Tibial nerve (tissue), 4 donors: ENCODE data around the gene TMEM8B. TPM values are rescaled to one million over a fixed set of nuclear protein-coding genes. Genes with fewer than 3 reads are reported as not detected.

Source experiments
- DNase-seq, 2 donors: peaks; one replicate each; pipeline ENCODE4 v3.0.0-alpha.2; 2019; ENCODE audit warnings: low spot score in 2 of 2
- H3K27ac ChIP-seq, 4 donors: fragments of 200-600 bp; sonication (generic) in 3 of 4; one replicate each; pipeline ENCODE4 v1.5.1; 2017 to 2019; ENCODE audit warnings: mild to moderate bottlenecking in 1 of 4
- H3K27me3 ChIP-seq, 2 donors: fragments of 200-600 bp; sonication (generic) in 1 of 2; one replicate each; pipeline versions ENCODE4 v1.5.1 to v1.6.0; 2017 to 2019
- H3K36me3 ChIP-seq, 3 donors: fragments of 200-600 bp; sonication (generic); one replicate each; pipeline ENCODE4 v1.5.1; 2018 to 2019
- H3K4me1 ChIP-seq, 4 donors: fragments of 200-600 bp; sonication (generic) in 3 of 4; one replicate each; pipeline ENCODE4 v1.5.1; 2017 to 2019
- H3K4me3 ChIP-seq, 4 donors: fragments of 200-600 bp; sonication (generic) in 3 of 4; one replicate each; pipeline ENCODE4 v1.5.1; 2017 to 2019; ENCODE audit warnings: mild to moderate bottlenecking in 1 of 4, moderate library complexity in 1 of 4
- H3K9me3 ChIP-seq, 4 donors: fragments of 200-600 bp; sonication (generic) in 3 of 4; one replicate each; pipeline ENCODE4 v1.5.1; 2017 to 2019
- EP300 ChIP-seq, 2 donors: sonication (generic); formaldehyde crosslinking; IDR thresholded peaks; one replicate each; pipeline ENCODE4 v1.6.1; 2017; ENCODE audit warnings: antibody characterized with exemption in 2 of 2, mild to moderate bottlenecking in 1 of 2
- POLR2A ChIP-seq, 2 donors: fragments of 450-650 bp; IDR thresholded peaks; one replicate each; pipeline ENCODE4 v1.6.1; 2017; ENCODE audit warnings: antibody characterized with exemption in 2 of 2, mild to moderate bottlenecking in 2 of 2, moderate library complexity in 2 of 2
- WGBS, 2 donors: methylation state at CpG; one replicate each; pipeline ENCODE4 v1.1.5; 2018; 5-methylcytosine and 5-hydroxymethylcytosine counted together
- total RNA-seq, 4 donors: library from RNA; depleted of rRNA; stranded (reverse); fragments of >200 nt; gene quantifications; one replicate each; pipeline ENCODE4 v1.1.0, GENCODE V29; 2016
- TF ChIP-seq, protein P1 (sequence below), 5 experiments: fragments of 200-600 bp in 3 of 5; fragments of 450-650 bp in 2 of 5; sonication (generic) in 3 of 5; IDR thresholded peaks; one replicate each; pipeline ENCODE4 v1.5.1; 2016 to 2019; ENCODE audit warnings: antibody characterized with exemption in 5 of 5, mild to moderate bottlenecking in 3 of 5, moderate library complexity in 2 of 5

Gene TMEM8B
- total RNA-seq, 4 donors from 2014 or later: 14.6 to 23.9 (median 20.1) TPM

DNA sequence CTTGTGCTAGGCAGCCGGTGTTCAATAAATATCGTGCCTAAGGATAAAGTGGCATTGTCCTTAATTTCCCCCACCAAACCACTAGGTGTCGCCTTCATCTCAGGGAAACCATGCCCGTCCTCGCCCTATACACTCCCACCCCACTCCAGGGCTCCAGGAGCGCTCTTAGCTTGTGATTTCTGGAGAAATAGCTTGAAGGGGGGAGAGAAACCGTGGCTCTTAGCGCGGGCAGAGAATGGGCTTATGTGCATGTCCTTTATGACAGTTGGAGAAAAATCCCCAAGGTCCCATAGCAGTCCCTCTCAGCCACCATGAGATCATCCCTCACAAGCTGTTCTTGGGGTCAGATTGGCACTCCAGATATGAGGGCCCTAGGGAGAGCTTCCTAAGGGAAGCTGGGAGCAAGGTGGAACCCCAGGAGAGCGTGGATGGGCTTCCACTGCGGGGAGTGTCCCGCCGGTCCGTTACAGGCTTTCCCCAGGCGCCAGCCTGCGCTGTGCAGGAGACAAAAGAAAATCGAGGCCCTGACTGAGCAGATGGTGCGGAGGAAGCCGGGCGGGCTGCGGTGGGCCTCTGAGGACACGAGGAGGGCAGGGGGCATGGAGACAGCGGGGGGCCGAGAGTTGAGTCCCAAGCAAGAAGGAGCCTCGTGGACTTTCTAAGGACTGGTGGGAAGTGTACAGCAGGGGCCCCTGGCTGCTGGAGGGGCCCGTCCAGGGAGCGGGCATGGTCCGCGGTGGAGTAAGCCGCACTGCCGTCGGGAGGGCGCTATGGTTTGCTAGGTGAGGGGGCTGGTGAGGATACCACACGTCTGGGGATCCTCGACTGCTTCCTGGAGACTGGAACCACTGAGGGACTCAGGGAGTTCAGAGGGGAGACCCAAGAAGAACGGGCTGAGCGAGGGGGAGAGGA lies 38.4 kb upstream of the TMEM8B start:
- Histone ChIP-seq H3K27ac (peak overlapping the region; percentile 52 to 91 (median 70)), H3K36me3 (no peaks in the 10 kb centered on the region), H3K27me3 (no peaks in the 10 kb centered on the region), H3K9me3 (no peaks in the 10 kb centered on the region), H3K4me3 (peak overlapping the region; percentile 30 to 69 (median 46)), H3K4me1 (peaks cover 0 to 49% (median 26%) of the 10 kb centered on the region in 4 donors)
- 31 to 33% methylated on average over 37 of the region's 37 CpGs for WGBS, 2 donors
- peak; percentile 45 to 78 for DNase-seq
- TF ChIP-seq, protein P1, sequence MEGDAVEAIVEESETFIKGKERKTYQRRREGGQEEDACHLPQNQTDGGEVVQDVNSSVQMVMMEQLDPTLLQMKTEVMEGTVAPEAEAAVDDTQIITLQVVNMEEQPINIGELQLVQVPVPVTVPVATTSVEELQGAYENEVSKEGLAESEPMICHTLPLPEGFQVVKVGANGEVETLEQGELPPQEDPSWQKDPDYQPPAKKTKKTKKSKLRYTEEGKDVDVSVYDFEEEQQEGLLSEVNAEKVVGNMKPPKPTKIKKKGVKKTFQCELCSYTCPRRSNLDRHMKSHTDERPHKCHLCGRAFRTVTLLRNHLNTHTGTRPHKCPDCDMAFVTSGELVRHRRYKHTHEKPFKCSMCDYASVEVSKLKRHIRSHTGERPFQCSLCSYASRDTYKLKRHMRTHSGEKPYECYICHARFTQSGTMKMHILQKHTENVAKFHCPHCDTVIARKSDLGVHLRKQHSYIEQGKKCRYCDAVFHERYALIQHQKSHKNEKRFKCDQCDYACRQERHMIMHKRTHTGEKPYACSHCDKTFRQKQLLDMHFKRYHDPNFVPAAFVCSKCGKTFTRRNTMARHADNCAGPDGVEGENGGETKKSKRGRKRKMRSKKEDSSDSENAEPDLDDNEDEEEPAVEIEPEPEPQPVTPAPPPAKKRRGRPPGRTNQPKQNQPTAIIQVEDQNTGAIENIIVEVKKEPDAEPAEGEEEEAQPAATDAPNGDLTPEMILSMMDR (IDR thresholded peaks at IDR 0.05): peak; percentile 82 to 91 (median 87)
- no peak for TF ChIP-seq EP300 (IDR thresholded peaks at IDR 0.05)

DNA sequence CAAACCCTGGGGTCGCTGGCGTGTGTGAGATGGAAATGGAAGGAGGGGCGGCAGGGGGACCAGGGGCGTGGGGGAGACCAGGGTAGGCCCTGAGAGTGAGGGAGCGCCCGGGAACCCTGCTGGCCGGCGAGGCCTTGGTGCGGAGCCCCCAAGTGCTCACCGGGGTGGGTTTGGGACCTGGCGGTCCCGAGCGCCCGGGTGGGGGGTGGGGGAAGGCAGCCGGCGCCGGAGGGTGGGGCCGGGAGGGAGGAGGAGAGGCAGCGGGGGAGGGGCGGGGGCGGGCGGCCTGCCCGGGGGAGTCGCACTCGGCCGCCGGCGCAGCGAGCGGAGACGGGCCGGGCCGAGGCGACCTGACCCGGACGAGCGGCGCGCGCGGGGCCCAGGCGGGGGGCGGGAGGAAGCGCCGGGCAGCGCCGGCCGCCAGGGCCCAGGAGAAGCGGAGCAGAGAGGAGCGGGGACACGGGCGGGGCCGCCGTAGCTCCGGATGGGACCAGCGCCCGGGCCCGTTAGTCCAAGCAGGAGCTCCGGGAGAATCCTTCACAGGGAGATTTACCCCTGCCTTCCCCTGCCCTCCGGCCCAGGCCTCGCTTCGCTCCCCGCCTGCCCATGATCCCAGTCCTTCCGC lies 37.6 kb upstream of the TMEM8B start, which contains the start of gene NPR2:
NPR2 (plus strand) TSS at position 295 of the 625 bp plus-strand sequence. CDS start 818 bp downstream, outside the sequence.
- Histone ChIP-seq H3K36me3 (no peaks in the 10 kb centered on the region), H3K27me3 (no peaks in the 10 kb centered on the region), H3K4me1 (peaks cover 0 to 49% (median 26%) of the 10 kb centered on the region in 4 donors), H3K9me3 (no peaks in the 10 kb centered on the region), H3K4me3 (peak within 1 kb of the TSS; percentile 41 to 69 (median 50)), H3K27ac (peak within 1 kb of the TSS; percentile 52 to 91 (median 70))
- TF ChIP-seq POLR2A (IDR thresholded peaks at IDR 0.05): peak in 1 of 2 donors; percentile 23
- TF ChIP-seq, protein P1 (IDR thresholded peaks at IDR 0.05): peak in 1 of 5 experiments; percentile 31
- no peak for TF ChIP-seq EP300 (IDR thresholded peaks at IDR 0.05)
- no peak for DNase-seq
- WGBS, 2 donors: 5 to 17% methylated on average over 19 to 40 of the region's 64 CpGs

DNA sequence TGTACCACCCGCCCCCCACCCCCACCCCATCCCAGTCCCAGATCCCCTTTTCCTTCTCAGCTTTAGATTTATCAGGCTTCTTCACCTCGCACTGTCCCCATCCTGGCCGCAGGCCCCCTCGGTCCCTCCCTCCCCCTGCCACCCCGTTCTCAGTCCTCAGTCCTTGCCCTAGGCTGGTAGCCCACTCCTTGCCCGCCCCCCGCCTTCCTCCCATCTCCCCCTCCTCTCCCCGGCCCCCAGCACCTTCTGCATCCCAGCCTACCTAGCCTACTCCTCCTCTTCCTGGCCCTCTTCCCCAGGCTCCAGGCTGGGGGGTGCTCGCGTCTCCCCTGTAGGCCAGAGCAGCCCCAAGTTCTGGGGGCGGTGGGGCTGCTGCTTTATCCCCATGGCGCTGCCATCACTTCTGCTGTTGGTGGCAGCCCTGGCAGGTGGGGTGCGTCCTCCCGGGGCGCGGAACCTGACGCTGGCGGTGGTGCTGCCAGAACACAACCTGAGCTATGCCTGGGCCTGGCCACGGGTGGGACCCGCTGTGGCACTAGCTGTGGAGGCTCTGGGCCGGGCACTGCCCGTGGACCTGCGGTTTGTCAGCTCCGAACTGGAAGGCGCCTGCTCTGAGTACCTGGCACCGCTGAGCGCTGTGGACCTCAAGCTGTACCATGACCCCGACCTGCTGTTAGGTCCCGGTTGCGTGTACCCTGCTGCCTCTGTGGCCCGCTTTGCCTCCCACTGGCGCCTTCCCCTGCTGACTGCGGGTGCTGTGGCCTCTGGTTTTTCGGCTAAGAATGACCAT lies 36.8 kb upstream of the TMEM8B start:
- Histone ChIP-seq H3K27ac (peak overlapping the region; percentile 52 to 91 (median 70)), H3K4me3 (peak overlapping the region; percentile 41 to 69 (median 50)), H3K27me3 (no peaks in the 10 kb centered on the region), H3K36me3 (no peaks in the 10 kb centered on the region), H3K9me3 (no peaks in the 10 kb centered on the region), H3K4me1 (peaks cover 0 to 49% (median 26%) of the 10 kb centered on the region in 4 donors)
- DNase-seq: no peak
- WGBS, 2 donors: 55 to 78% methylated on average over 13 to 30 of the region's 34 CpGs
- no peak for TF ChIP-seq EP300 (IDR thresholded peaks at IDR 0.05)
- TF ChIP-seq, protein P1 (IDR thresholded peaks at IDR 0.05): no peak
- no peak for TF ChIP-seq POLR2A (IDR thresholded peaks at IDR 0.05)

DNA sequence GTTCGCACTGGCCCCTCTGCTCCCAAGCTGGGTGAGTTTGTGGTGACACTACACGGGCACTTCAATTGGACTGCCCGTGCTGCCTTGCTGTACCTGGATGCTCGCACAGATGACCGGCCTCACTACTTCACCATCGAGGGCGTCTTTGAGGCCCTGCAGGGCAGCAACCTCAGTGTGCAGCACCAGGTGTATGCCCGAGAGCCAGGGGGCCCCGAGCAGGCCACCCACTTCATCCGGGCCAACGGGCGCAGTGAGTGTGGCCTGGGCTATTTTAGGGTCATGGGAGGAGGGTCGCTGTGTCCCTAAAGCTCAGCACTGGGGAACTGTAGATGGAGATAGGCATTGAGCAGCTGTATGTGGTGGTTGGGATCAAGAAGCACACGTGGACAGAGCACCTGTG lies 36.2 kb upstream of the TMEM8B start:
- H3K4me3 ChIP-seq: peak overlapping the region in 1 of 4 donors; percentile 69
- no peaks in the 10 kb centered on the region for H3K36me3 ChIP-seq
- no peak for TF ChIP-seq EP300 (IDR thresholded peaks at IDR 0.05)
- no peak for TF ChIP-seq POLR2A (IDR thresholded peaks at IDR 0.05)
- TF ChIP-seq, protein P1 (IDR thresholded peaks at IDR 0.05): no peak
- H3K27ac ChIP-seq: peak overlapping the region in 2 of 4 donors; percentile 88 to 91
- H3K4me1 ChIP-seq: peaks cover 0 to 49% (median 26%) of the 10 kb centered on the region in 4 donors
- WGBS, 2 donors: 84 to 91% methylated on average over 14 of the region's 14 CpGs
- no peak for DNase-seq
- H3K9me3 ChIP-seq: no peaks in the 10 kb centered on the region
- H3K27me3 ChIP-seq: no peaks in the 10 kb centered on the region
